DND-41 (cell line): Measurements from ENCODE around the gene SPSB3.
A peak's percentile ranks its signal among the peaks of the same experiment; 100 is the strongest.

ENCODE experiments used
- ATAC-seq: fragments of 200-7000 bp; cut with Tn5 transposase; 3 replicates; pipeline ENCODE4 v1.9.1; 2021; ENCODE audit warnings: low read depth; ENCODE audit not compliant: insufficient read depth
- DNase-seq: peaks from one replicate; pipeline ENCODE4 v3.0.0-alpha.2; 2020
- H2AFZ ChIP-seq: 2 replicates; pipeline ENCODE4 v1.6.0; 2012; ENCODE audit warnings: low read depth, low read length
- H3K27ac ChIP-seq: 2 replicates; pipeline ENCODE4 v1.5.1; 2012; ENCODE audit warnings: low read length, inconsistent platforms
- H3K27me3 ChIP-seq: fragments of 200-600 bp; sonication (generic); 2 replicates; pipeline ENCODE4 v1.6.0; 2012; ENCODE audit warnings: low read length, mild to moderate bottlenecking, inconsistent platforms; ENCODE audit not compliant: insufficient read depth, poor library complexity
- H3K36me3 ChIP-seq: 2 replicates; pipeline ENCODE4 v1.5.1; 2012; ENCODE audit warnings: low read length, inconsistent platforms; ENCODE audit not compliant: insufficient read depth
- H3K4me1 ChIP-seq: 2 replicates; pipeline ENCODE4 v1.5.1; 2012; ENCODE audit warnings: mild to moderate bottlenecking, low read length; ENCODE audit not compliant: insufficient read depth
- H3K4me2 ChIP-seq: 2 replicates; pipeline ENCODE4 v1.6.0; 2012; ENCODE audit warnings: mild to moderate bottlenecking, moderate library complexity, low read length, inconsistent platforms; ENCODE audit not compliant: insufficient read depth
- H3K4me3 ChIP-seq, 2 experiments: fragments of 200-600 bp in 1 of 2; shearing (Covaris generic) in 1 of 2; 2 replicates each; pipeline ENCODE4 v1.5.1; 2012 to 2016; ENCODE audit warnings: inconsistent platforms in 2 of 2, low read length in 2 of 2, mild to moderate bottlenecking in 2 of 2, low read depth in 1 of 2, moderate library complexity in 1 of 2
- H3K79me2 ChIP-seq: 2 replicates; pipeline ENCODE4 v1.6.0; 2012; ENCODE audit warnings: low read length, inconsistent platforms; ENCODE audit not compliant: insufficient read depth
- H3K9ac ChIP-seq: 2 replicates; pipeline ENCODE4 v1.6.0; 2012; ENCODE audit warnings: low read depth, mild to moderate bottlenecking, inconsistent platforms, low read length, moderate library complexity
- H3K9me3 ChIP-seq: 2 replicates; pipeline ENCODE4 v1.5.1; 2012; ENCODE audit warnings: low read length, moderate library complexity, mild to moderate bottlenecking, inconsistent platforms; ENCODE audit not compliant: insufficient read depth, severe bottlenecking
- H4K20me1 ChIP-seq: 2 replicates; pipeline ENCODE4 v1.6.0; 2012; ENCODE audit warnings: low read length; ENCODE audit not compliant: insufficient read depth
- EZH2 ChIP-seq: IDR thresholded peaks from 3 replicates; pipeline ENCODE4 v1.6.1; 2012; ENCODE audit warnings: borderline replicate concordance, low read depth, mild to moderate bottlenecking, moderate library complexity, low read length, inconsistent platforms; ENCODE audit not compliant: severe bottlenecking
- TF ChIP-seq, protein P1 (sequence below): IDR thresholded peaks from 2 replicates; pipeline ENCODE4 v1.5.1; 2012; ENCODE audit warnings: borderline replicate concordance, low read length, moderate library complexity, mild to moderate bottlenecking; ENCODE audit not compliant: poor library complexity, severe bottlenecking; ENCODE audit errors: extremely low read depth

SPSB3 gene

DNA sequence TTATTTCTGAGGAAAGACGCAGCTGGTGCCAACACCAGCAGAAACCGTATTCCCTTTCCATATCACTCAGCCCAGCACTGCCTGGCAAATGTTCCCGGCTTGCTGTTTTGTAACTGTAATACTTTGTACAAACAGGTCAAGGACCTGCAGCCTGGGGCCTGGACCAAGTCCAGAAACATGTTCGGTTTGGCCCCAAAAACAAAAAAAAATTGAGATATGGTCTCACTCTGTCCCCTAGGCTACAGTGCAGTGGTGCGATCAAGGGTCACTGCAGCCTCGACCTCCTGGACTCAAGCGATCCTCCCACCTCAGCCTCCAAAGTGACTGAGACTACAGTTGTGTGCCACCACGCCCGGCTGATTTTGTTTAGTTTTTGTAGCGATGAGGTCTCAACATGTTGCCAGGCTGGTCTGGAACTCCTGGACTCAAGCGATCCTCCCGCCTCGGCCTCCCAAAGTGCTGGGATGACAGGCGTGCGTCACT is 43.1 kb upstream of the SPSB3 start:
- Histone ChIP-seq H3K79me2 (peaks cover 56% of the 10 kb centered on the region), H3K27me3 (no peaks in the 10 kb centered on the region), H3K4me3 (peak overlapping the region; percentile 19 to 95; a peak in 3 of 4 replicates), H3K27ac (peak overlapping the region; percentile 28; the same call in 1 of the 2 replicates), H2AFZ (peak overlapping the region; percentile 99; the same call in 1 of the 2 replicates), H4K20me1 (peaks cover 22% of the 10 kb centered on the region), H3K9ac (peak overlapping the region; percentile 73), H3K36me3 (peaks cover 33% of the 10 kb centered on the region), H3K9me3 (no peaks in the 10 kb centered on the region), H3K4me2 (peak overlapping the region; percentile 90), H3K4me1 (peaks cover 52% of the 10 kb centered on the region)
- ATAC-seq, result no peak
- TF ChIP-seq, protein P1, sequence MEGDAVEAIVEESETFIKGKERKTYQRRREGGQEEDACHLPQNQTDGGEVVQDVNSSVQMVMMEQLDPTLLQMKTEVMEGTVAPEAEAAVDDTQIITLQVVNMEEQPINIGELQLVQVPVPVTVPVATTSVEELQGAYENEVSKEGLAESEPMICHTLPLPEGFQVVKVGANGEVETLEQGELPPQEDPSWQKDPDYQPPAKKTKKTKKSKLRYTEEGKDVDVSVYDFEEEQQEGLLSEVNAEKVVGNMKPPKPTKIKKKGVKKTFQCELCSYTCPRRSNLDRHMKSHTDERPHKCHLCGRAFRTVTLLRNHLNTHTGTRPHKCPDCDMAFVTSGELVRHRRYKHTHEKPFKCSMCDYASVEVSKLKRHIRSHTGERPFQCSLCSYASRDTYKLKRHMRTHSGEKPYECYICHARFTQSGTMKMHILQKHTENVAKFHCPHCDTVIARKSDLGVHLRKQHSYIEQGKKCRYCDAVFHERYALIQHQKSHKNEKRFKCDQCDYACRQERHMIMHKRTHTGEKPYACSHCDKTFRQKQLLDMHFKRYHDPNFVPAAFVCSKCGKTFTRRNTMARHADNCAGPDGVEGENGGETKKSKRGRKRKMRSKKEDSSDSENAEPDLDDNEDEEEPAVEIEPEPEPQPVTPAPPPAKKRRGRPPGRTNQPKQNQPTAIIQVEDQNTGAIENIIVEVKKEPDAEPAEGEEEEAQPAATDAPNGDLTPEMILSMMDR, result no peak
- TF ChIP-seq EZH2, result no peak
- DNase-seq, result no peak

DNA sequence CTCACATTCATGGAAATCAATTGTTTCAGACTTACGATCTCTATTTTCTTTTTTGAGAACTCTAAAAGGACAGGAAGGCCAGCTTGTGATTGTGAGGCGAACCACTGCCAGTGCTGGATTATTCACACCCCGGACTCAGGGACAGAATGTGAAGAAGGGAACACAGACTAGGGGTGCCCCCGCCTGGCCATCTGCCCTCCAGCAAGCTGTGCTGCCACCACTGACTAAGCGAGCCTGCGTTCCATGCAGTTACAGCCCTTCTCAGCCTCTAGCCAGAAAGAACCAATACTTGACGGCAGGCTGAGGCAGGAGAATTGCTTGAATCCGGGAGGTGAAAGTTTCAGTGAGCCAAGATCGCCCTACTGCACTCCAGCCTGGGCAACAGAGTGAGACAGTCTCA is 41.5 kb upstream of the SPSB3 start:
- H2AFZ ChIP-seq, result no peak overlapping the region
- H3K9me3 ChIP-seq, result no peaks in the 10 kb centered on the region
- H3K79me2 ChIP-seq, result peaks cover 50% of the 10 kb centered on the region
- peaks cover 40% of the 10 kb centered on the region for H3K4me1 ChIP-seq
- no peak overlapping the region for H3K9ac ChIP-seq
- no peak for TF ChIP-seq EZH2
- TF ChIP-seq, protein P1, result peak; percentile 32
- DNase-seq, result peak; percentile 22
- ATAC-seq, result no peak
- H3K27ac ChIP-seq, result no peak overlapping the region
- peaks cover 38% of the 10 kb centered on the region for H3K36me3 ChIP-seq
- H3K27me3 ChIP-seq, result no peaks in the 10 kb centered on the region
- no peak overlapping the region for H3K4me3 ChIP-seq
- peaks cover 22% of the 10 kb centered on the region for H4K20me1 ChIP-seq
- H3K4me2 ChIP-seq, result no peak overlapping the region

DNA sequence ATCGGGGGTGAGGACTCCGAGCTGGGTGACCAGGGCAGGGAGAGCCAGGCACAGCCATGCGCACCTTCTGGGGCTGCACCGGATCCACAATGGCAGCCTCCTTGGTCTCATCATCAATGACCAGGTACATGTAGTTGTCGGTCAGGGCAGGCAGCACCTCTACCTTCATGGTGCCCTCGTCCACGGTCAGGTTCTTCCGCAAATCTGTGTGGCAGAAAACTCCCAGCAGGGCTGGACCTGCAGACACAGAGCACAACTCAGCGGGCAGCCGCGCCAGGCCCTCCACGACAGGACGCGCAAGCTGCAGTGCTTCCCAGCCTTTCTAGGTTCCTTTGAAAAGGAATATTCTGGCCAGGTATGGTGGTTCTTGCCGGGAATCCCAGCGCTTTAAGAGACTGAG is 40.4 kb upstream of the SPSB3 start:
- Histone ChIP-seq H3K4me2 (no peak overlapping the region), H3K9ac (no peak overlapping the region), H3K27me3 (no peaks in the 10 kb centered on the region), H3K79me2 (peaks cover 41% of the 10 kb centered on the region), H3K9me3 (no peaks in the 10 kb centered on the region), H3K27ac (no peak overlapping the region), H3K36me3 (peaks cover 48% of the 10 kb centered on the region), H3K4me3 (no peak overlapping the region), H3K4me1 (peaks cover 30% of the 10 kb centered on the region), H2AFZ (no peak overlapping the region), H4K20me1 (peaks cover 22% of the 10 kb centered on the region)
- DNase-seq (no peak), ATAC-seq (no peak)
- no peak for TF ChIP-seq EZH2
- TF ChIP-seq, protein P1, result no peak
